Activated CD4-positive, alpha-beta memory T cell treated with anti-CD3 and anti-CD28 coated beads for 36 hours (primary cell): Measurements from ENCODE around the gene NLRP12. TPM values are rescaled to one million over a fixed set of nuclear protein-coding genes. Genes with fewer than 3 reads are reported as not detected.
"Not testable (repeated sequence)": the region's sequence is repeated elsewhere in the genome, so short reads cannot be mapped to it uniquely, and the experiment has no call there.

Experiments
- CTCF ChIA-PET: fragments of 350-600 bp; sonication (Branson Sonifier 250); formaldehyde crosslinking; loops from one replicate; lab custom pipeline; 2021; ENCODE audit warnings: antibody characterized with exemption, inconsistent platforms; lab: Charles Lee
- POLR2A ChIA-PET: fragments of 350-600 bp; sonication (Branson Sonifier 250); formaldehyde crosslinking; loops from one replicate; lab custom pipeline; 2021; ENCODE audit warnings: antibody characterized with exemption; lab: Charles Lee
- DNase-seq: peaks from one replicate; pipeline ENCODE4 v3.0.0-alpha.2; 2020
- H3K27ac Mint-ChIP-seq: one replicate; pipeline ENCODE4 v1.8.0; 2021; ENCODE audit warnings: mixed read lengths
- H3K27me3 Mint-ChIP-seq: one replicate; pipeline ENCODE4 v1.8.0; 2021; ENCODE audit warnings: mixed read lengths
- H3K36me3 Mint-ChIP-seq: one replicate; pipeline ENCODE4 v1.8.0; 2021; ENCODE audit warnings: mixed read lengths
- H3K4me1 Mint-ChIP-seq: one replicate; pipeline ENCODE4 v1.8.0; 2021; ENCODE audit warnings: low read depth, mixed read lengths
- H3K4me3 Mint-ChIP-seq: one replicate; pipeline ENCODE4 v1.8.0; 2021; ENCODE audit warnings: mild to moderate bottlenecking, mixed read lengths
- H3K9me3 Mint-ChIP-seq: one replicate; pipeline ENCODE4 v1.8.0; 2021; ENCODE audit warnings: mixed read lengths
- intact Hi-C: fragments of 100-400 bp; cut with micrococcal nuclease; formaldehyde crosslinking; loops from one replicate; pipeline ENCODE4 v1.15.1; 2023
- total RNA-seq, 2 experiments: library from RNA; stranded (reverse); gene quantifications; one replicate each; pipeline ENCODE4 v1.2.3, GENCODE V29; 2021

Gene NLRP12
- total RNA-seq, 2 experiments from 2014 or later: not detected

- H3K36me3 Mint-ChIP-seq: peaks cover 1% of the 10 kb centered on the region
- H3K4me1 Mint-ChIP-seq: peaks cover 28% of the 10 kb centered on the region
- peak overlapping the region; percentile 93 for H3K4me3 Mint-ChIP-seq
- ChIA-PET POLR2A (interaction anchor here (1.0 to 2.2 kb wide), 6 partner anchors 10 to 323 kb away, joined by 3 to 7 read pairs (median 6); partner anchors contain the start of genes CNOT3, MBOAT7, PRPF31 and TFPT), CTCF (interaction anchor here (0.8 to 2.3 kb wide), 4 partner anchors 13 to 163 kb away, joined by 3 to 8 read pairs (median 4); no protein-coding TSS in a partner anchor)
- intact Hi-C loops: loop anchor here (2.0 to 5.0 kb wide), 5 partner anchors 236 to 1610 kb away; partner anchors contain the start of genes NDUFA3, PRPF31, TFPT and ZNF628
- no peak for DNase-seq
- no peaks in the 10 kb centered on the region for H3K27me3 Mint-ChIP-seq
- H3K9me3 Mint-ChIP-seq: no peaks in the 10 kb centered on the region
- H3K27ac Mint-ChIP-seq: peak overlapping the region; percentile 89
Observed at GRCh38 chr19:53866865-53867224, 42.7 kb upstream of the NLRP12 start.

- H3K27me3 Mint-ChIP-seq: no peaks in the 10 kb centered on the region
- H3K4me1 Mint-ChIP-seq: peaks cover 23% of the 10 kb centered on the region
- ChIA-PET POLR2A (interaction anchor here (0.6 to 2.2 kb wide), 5 partner anchors 13 to 582 kb away, joined by 3 to 7 read pairs (median 3); partner anchors contain the start of genes CNOT3, PRPF31 and TFPT), CTCF (interaction anchor here (1.3 to 2.3 kb wide), 2 partner anchors 13 to 158 kb away, joined by 4 to 8 read pairs; no protein-coding TSS in a partner anchor)
- peak overlapping the region; percentile 89 for H3K27ac Mint-ChIP-seq
- H3K36me3 Mint-ChIP-seq: peaks cover 1% of the 10 kb centered on the region
- H3K4me3 Mint-ChIP-seq: peak overlapping the region; percentile 93
- DNase-seq: peak; percentile 74
- intact Hi-C loops: loop anchor here (2.0 to 5.0 kb wide), 5 partner anchors 237 to 1611 kb away; partner anchors contain the start of genes NDUFA3, PRPF31, TFPT and ZNF628
- H3K9me3 Mint-ChIP-seq: no peaks in the 10 kb centered on the region
Observed at GRCh38 chr19:53865918-53866864, 42.1 kb upstream of the NLRP12 start.

GRCh38 chr19:53865523-53865917 is 41.4 kb upstream of the NLRP12 start:
- Mint-ChIP-seq H3K4me1 (peaks cover 19% of the 10 kb centered on the region), H3K27me3 (no peaks in the 10 kb centered on the region), H3K4me3 (peak overlapping the region; percentile 93), H3K36me3 (peaks cover 1% of the 10 kb centered on the region), H3K27ac (no peak overlapping the region), H3K9me3 (no peaks in the 10 kb centered on the region)
- POLR2A ChIA-PET: interaction anchor here (0.6 to 2.2 kb wide), 4 partner anchors 14 to 582 kb away, joined by 3 to 7 read pairs (median 3); partner anchors contain the start of genes PRPF31 and TFPT
- intact Hi-C loops: loop anchor here (5.0 kb wide), 2 partner anchors 252 to 342 kb away; partner anchors contain the start of genes PRPF31 and TFPT
- CTCF ChIA-PET: interaction anchor here (1.3 kb wide), 1 partner anchor 158 kb away, joined by 4 read pairs; no protein-coding TSS in a partner anchor
- no peak for DNase-seq

- Mint-ChIP-seq H3K27me3 (no peaks in the 10 kb centered on the region), H3K4me3 (no peak overlapping the region), H3K9me3 (no peaks in the 10 kb centered on the region), H3K4me1 (peaks cover 15% of the 10 kb centered on the region), H3K27ac (no peak overlapping the region), H3K36me3 (no peaks in the 10 kb centered on the region)
- CTCF ChIA-PET: no interaction called here
- intact Hi-C loops: no loop called here
- DNase-seq: no peak
- POLR2A ChIA-PET: no interaction called here
Observed at GRCh38 chr19:53864308-53864836, 40.3 kb upstream of the NLRP12 start.

GRCh38 chr19:53853707-53854106 is 29.6 kb upstream of the NLRP12 start:
- DNase-seq: no peak
- H3K9me3 Mint-ChIP-seq: no peaks in the 10 kb centered on the region
- no peak overlapping the region for H3K4me3 Mint-ChIP-seq
- peaks cover 5% of the 10 kb centered on the region for H3K4me1 Mint-ChIP-seq
- no peak overlapping the region for H3K27ac Mint-ChIP-seq
- peaks cover 22% of the 10 kb centered on the region for H3K27me3 Mint-ChIP-seq
- intact Hi-C loops: loop anchor here (2.0 kb wide), 1 partner anchor 27 kb away; no protein-coding TSS in a partner anchor
- no peaks in the 10 kb centered on the region for H3K36me3 Mint-ChIP-seq
- POLR2A ChIA-PET: no interaction called here
- CTCF ChIA-PET: interaction anchor here (0.6 to 3.1 kb wide), 8 partner anchors 13 to 1747 kb away, joined by 3 to 33 read pairs (median 6); partner anchors contain the start of gene MYADM

GRCh38 chr19:53849237-53849676 is 25.1 kb upstream of the NLRP12 start:
- Mint-ChIP-seq H3K4me1 (peaks cover 5% of the 10 kb centered on the region), H3K27ac (no peak overlapping the region), H3K36me3 (no peaks in the 10 kb centered on the region), H3K4me3 (no peak overlapping the region), H3K9me3 (no peaks in the 10 kb centered on the region), H3K27me3 (peaks cover 30% of the 10 kb centered on the region)
- ChIA-PET CTCF (interaction anchor here (0.9 kb wide), 1 partner anchor 56 kb away, joined by 3 read pairs; no protein-coding TSS in a partner anchor), POLR2A (no interaction called here)
- DNase-seq: no peak
- intact Hi-C loops: no loop called here

- peaks cover 5% of the 10 kb centered on the region for H3K4me1 Mint-ChIP-seq
- no peak for DNase-seq
- no peak overlapping the region for H3K4me3 Mint-ChIP-seq
- ChIA-PET CTCF (interaction anchor here (0.9 kb wide), 1 partner anchor 182 kb away, joined by 4 read pairs; no protein-coding TSS in a partner anchor), POLR2A (no interaction called here)
- intact Hi-C loops: no loop called here
- no peak overlapping the region for H3K27ac Mint-ChIP-seq
- no peaks in the 10 kb centered on the region for H3K9me3 Mint-ChIP-seq
- H3K36me3 Mint-ChIP-seq: no peaks in the 10 kb centered on the region
- H3K27me3 Mint-ChIP-seq: peaks cover 27% of the 10 kb centered on the region
Observed at GRCh38 chr19:53847555-53847954, 23.4 kb upstream of the NLRP12 start.

- ChIA-PET CTCF (no interaction called here), POLR2A (no interaction called here)
- DNase-seq: no peak
- H3K9me3 Mint-ChIP-seq: no peaks in the 10 kb centered on the region
- intact Hi-C loops: loop anchor here (5.0 kb wide), 1 partner anchor 37 kb away; the partner anchor contains the start of gene PRKCG
- no peak overlapping the region for H3K4me3 Mint-ChIP-seq
- H3K27me3 Mint-ChIP-seq: peaks cover 18% of the 10 kb centered on the region
- no peaks in the 10 kb centered on the region for H3K36me3 Mint-ChIP-seq
- H3K27ac Mint-ChIP-seq: no peak overlapping the region
- peaks cover 4% of the 10 kb centered on the region for H3K4me1 Mint-ChIP-seq
Observed at GRCh38 chr19:53844849-53845246, 20.7 kb upstream of the NLRP12 start.

- H3K36me3 Mint-ChIP-seq, H3K4me3 Mint-ChIP-seq, H3K27me3 Mint-ChIP-seq, H3K4me1 Mint-ChIP-seq, POLR2A ChIA-PET, H3K9me3 Mint-ChIP-seq, DNase-seq, H3K27ac Mint-ChIP-seq: not testable (repeated sequence)
- CTCF ChIA-PET: interaction anchor here (0.7 to 4.3 kb wide), 5 partner anchors 48 to 254 kb away, joined by 3 to 37 read pairs (median 4); no protein-coding TSS in a partner anchor
- intact Hi-C loops: loop anchor here (5.0 kb wide), 1 partner anchor 41 kb away; the partner anchor contains the start of gene PRKCG
Observed at GRCh38 chr19:53840914-53841313, 16.8 kb upstream of the NLRP12 start.

GRCh38 chr19:53840241-53840640 is 16.1 kb upstream of the NLRP12 start:
- CTCF ChIA-PET: interaction anchor here (1.6 to 4.3 kb wide), 2 partner anchors 47 to 184 kb away, joined by 4 to 37 read pairs; no protein-coding TSS in a partner anchor
- H3K4me1 Mint-ChIP-seq, DNase-seq, H3K27me3 Mint-ChIP-seq, H3K36me3 Mint-ChIP-seq, H3K4me3 Mint-ChIP-seq, H3K9me3 Mint-ChIP-seq, POLR2A ChIA-PET, H3K27ac Mint-ChIP-seq: not testable (repeated sequence)
- intact Hi-C loops: loop anchor here (5.0 kb wide), 1 partner anchor 42 kb away; the partner anchor contains the start of gene PRKCG

- H3K27me3 Mint-ChIP-seq, H3K36me3 Mint-ChIP-seq, CTCF ChIA-PET, POLR2A ChIA-PET, H3K9me3 Mint-ChIP-seq, H3K4me1 Mint-ChIP-seq, H3K27ac Mint-ChIP-seq, H3K4me3 Mint-ChIP-seq, intact Hi-C loops, DNase-seq: not testable (repeated sequence)
Observed at GRCh38 chr19:53838446-53838845, 14.3 kb upstream of the NLRP12 start.
